Measurements from ENCODE around the gene TTC7B. TPM values are rescaled to one million over a fixed set of nuclear protein-coding genes. Genes with fewer than 3 reads are reported as not detected.

TTC7B gene
- total and polyA plus RNA-seq, 2 of the 13 experiments (the other 11 are each of a cell fraction or from before 2014, with no cell fraction given): 1.3 to 3.2 TPM

DNA sequence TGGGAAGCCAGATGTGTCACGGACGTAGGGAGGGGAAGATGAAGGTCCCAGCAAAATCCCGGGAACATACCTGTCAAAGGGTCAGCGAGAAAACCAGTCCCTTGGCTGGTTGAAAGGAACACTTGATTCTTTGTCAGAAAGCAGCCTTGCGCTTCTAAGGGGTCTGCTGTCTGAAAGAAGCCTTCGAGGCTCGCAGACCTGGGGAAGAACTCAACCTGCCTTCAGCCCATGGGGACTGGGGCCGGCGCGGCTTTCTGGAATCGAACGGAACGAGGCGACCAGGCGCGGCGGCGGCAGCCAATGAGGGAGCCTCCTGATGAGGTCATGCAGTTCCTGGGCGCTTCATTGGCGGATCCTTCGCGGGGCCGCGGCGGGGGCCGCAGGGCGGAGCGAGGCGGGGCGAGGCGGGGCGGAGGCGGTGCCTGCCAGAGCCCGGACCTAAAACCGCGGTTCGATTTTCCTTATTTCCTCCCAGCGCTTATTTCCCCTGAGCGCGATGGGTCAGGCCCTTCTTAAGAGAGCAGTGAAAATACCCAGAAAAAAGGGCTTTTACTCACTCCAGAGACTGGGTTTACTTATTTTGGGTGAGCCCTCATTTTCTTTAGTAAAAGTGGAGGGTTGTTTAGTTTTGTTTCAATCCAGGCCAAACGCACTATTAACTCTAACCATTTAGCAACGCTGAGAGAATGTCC is 11.8 kb upstream of the TTC7B start (continued):
- no peak for TF ChIP-seq FOXK2 (IDR thresholded peaks at IDR 0.05)
- TF ChIP-seq ZNF619 (CRISPR knock-in tag; IDR thresholded peaks at IDR 0.05): no peak
- TF ChIP-seq, protein P1, sequence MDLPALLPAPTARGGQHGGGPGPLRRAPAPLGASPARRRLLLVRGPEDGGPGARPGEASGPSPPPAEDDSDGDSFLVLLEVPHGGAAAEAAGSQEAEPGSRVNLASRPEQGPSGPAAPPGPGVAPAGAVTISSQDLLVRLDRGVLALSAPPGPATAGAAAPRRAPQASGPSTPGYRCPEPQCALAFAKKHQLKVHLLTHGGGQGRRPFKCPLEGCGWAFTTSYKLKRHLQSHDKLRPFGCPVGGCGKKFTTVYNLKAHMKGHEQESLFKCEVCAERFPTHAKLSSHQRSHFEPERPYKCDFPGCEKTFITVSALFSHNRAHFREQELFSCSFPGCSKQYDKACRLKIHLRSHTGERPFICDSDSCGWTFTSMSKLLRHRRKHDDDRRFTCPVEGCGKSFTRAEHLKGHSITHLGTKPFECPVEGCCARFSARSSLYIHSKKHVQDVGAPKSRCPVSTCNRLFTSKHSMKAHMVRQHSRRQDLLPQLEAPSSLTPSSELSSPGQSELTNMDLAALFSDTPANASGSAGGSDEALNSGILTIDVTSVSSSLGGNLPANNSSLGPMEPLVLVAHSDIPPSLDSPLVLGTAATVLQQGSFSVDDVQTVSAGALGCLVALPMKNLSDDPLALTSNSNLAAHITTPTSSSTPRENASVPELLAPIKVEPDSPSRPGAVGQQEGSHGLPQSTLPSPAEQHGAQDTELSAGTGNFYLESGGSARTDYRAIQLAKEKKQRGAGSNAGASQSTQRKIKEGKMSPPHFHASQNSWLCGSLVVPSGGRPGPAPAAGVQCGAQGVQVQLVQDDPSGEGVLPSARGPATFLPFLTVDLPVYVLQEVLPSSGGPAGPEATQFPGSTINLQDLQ (CRISPR knock-in tag; IDR thresholded peaks at IDR 0.05): no peak
- TF ChIP-seq GTF2F1 (IDR thresholded peaks at IDR 0.05; ENCODE audit: low read length): no peak
- no peak for TF ChIP-seq TP53 (CRISPR knock-in tag; conservative IDR thresholded peaks at IDR 0.05)
- TF ChIP-seq POLR2A (IDR thresholded peaks at IDR 0.05; ENCODE audit: insufficient read depth in 1 of 2, low read depth in 2 of 2, low read length in 2 of 2): peak in 1 of 2 experiments; percentile 35; a peak in 1 of 4 replicates
- TF ChIP-seq, protein P2, sequence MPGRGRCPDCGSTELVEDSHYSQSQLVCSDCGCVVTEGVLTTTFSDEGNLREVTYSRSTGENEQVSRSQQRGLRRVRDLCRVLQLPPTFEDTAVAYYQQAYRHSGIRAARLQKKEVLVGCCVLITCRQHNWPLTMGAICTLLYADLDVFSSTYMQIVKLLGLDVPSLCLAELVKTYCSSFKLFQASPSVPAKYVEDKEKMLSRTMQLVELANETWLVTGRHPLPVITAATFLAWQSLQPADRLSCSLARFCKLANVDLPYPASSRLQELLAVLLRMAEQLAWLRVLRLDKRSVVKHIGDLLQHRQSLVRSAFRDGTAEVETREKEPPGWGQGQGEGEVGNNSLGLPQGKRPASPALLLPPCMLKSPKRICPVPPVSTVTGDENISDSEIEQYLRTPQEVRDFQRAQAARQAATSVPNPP (CRISPR knock-in tag; IDR thresholded peaks at IDR 0.05): peak; percentile 90
- peak; percentile 44; the same call in 1 of the 2 replicates for TF ChIP-seq RBFOX2 (IDR thresholded peaks at IDR 0.05; ENCODE audit: low read depth, low read length)
- TF ChIP-seq, protein P3, sequence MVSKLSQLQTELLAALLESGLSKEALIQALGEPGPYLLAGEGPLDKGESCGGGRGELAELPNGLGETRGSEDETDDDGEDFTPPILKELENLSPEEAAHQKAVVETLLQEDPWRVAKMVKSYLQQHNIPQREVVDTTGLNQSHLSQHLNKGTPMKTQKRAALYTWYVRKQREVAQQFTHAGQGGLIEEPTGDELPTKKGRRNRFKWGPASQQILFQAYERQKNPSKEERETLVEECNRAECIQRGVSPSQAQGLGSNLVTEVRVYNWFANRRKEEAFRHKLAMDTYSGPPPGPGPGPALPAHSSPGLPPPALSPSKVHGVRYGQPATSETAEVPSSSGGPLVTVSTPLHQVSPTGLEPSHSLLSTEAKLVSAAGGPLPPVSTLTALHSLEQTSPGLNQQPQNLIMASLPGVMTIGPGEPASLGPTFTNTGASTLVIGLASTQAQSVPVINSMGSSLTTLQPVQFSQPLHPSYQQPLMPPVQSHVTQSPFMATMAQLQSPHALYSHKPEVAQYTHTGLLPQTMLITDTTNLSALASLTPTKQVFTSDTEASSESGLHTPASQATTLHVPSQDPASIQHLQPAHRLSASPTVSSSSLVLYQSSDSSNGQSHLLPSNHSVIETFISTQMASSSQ (IDR thresholded peaks at IDR 0.05; ENCODE audit: low read depth): no peak
- TF ChIP-seq, protein P3 (CRISPR knock-in tag; IDR thresholded peaks at IDR 0.05; ENCODE audit: borderline replicate concordance): 0 out of 2 replicates have a peak, but pooled peaks have one; percentile 9
- TF ChIP-seq CREB1 (IDR thresholded peaks at IDR 0.05): no peak
- no peak for TF ChIP-seq CREB1 (CRISPR knock-in tag; IDR thresholded peaks at IDR 0.05)
- TF ChIP-seq ZNF616 (CRISPR knock-in tag; IDR thresholded peaks at IDR 0.05; ENCODE audit: low read depth): no peak
- peak; percentile 98 for TF ChIP-seq PTBP1 (IDR thresholded peaks at IDR 0.05; ENCODE audit: low read depth, low read length, poor library complexity, severe bottlenecking)
- no peak for TF ChIP-seq BRCA1 (CRISPR knock-in tag; IDR thresholded peaks at IDR 0.05)
- TF ChIP-seq, protein P4, sequence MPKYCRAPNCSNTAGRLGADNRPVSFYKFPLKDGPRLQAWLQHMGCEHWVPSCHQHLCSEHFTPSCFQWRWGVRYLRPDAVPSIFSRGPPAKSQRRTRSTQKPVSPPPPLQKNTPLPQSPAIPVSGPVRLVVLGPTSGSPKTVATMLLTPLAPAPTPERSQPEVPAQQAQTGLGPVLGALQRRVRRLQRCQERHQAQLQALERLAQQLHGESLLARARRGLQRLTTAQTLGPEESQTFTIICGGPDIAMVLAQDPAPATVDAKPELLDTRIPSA (CRISPR knock-in tag; IDR thresholded peaks at IDR 0.05; ENCODE audit: borderline replicate concordance): no peak
- TF ChIP-seq, protein P5, sequence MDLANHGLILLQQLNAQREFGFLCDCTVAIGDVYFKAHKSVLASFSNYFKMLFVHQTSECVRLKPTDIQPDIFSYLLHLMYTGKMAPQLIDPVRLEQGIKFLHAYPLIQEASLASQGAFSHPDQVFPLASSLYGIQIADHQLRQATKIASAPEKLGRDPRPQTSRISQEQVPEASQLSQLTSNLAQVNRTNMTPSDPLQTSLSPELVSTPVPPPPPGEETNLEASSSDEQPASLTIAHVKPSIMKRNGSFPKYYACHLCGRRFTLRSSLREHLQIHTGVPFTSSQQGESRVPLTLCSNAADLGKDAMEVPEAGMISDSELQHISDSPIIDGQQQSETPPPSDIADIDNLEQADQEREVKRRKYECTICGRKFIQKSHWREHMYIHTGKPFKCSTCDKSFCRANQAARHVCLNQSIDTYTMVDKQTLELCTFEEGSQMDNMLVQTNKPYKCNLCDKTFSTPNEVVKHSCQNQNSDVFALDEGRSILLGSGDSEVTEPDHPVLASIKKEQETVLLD (CRISPR knock-in tag; IDR thresholded peaks at IDR 0.05; ENCODE audit: low read depth): no peak
- peak; percentile 67; the same call in 1 of the 2 replicates for TF ChIP-seq KDM5B (CRISPR knock-in tag; IDR thresholded peaks at IDR 0.05; ENCODE audit: borderline replicate concordance)
- no peak for TF ChIP-seq SIN3B (IDR thresholded peaks at IDR 0.05; ENCODE audit: low read length)
